M059J (cell line): ENCODE data around the gene NOL4L. TPM values are rescaled to one million over a fixed set of nuclear protein-coding genes. Genes with fewer than 3 reads are reported as not detected.
"Not testable (repeated sequence)": the region's sequence is repeated elsewhere in the genome, so short reads cannot be mapped to it uniquely, and the experiment has no call there.

ENCODE experiments used
- DNase-seq: peaks from one replicate; pipeline ENCODE4 v3.0.0-alpha.2; 2012; ENCODE audit warnings: low read depth
- total RNA-seq: library from RNA; depleted of rRNA; stranded (reverse); fragments of >200 nt; shearing (Covaris generic); gene quantifications from 2 replicates; pipeline ENCODE4 v1.2.3, GENCODE V29; 2014

NOL4L gene
- total RNA-seq, 1 experiment from 2014 or later: 14.2 TPM

DNA sequence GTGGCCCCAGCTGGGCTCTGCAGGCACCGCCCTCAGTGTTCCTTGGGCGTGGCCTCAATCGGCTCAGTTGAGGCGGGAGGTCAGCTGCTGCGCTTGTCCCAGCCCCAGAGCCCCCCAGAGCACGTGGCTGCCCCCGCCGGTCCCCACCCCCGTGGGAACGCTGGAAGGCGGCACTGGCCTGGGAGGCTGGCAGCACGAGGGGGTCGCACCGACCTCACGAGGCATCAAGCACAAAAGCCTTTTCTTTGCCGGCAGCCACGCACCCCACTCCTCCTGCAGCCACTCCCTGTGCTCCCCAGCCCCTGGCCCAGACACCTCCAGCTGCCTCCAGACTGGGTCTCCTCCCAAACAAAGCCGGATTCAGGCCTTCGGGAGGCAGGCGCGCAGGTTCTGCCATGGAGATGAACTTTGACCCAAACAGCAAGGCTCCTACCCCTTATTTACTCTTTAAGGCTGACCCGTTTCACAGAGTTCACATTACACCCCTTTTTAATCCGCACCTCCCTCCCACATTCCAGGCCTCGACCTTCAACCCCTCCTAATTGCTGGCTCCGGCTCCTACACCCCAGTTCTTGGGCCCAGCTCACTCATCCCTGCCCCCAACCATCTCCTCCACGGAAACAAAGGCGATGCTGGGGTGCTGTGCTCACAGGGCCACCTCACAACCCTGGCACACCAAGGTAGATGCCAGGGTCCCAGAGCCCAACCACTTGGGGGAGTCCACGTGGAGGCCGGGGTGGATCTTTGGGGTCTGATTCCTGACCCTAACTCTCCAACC, 111.7 kb downstream of the NOL4L start:
- DNase-seq: no peak

- DNase-seq: no peak
Observed at GRCh38 chr20:32472581-32473207, 112.4 kb downstream of the NOL4L start.

DNA sequence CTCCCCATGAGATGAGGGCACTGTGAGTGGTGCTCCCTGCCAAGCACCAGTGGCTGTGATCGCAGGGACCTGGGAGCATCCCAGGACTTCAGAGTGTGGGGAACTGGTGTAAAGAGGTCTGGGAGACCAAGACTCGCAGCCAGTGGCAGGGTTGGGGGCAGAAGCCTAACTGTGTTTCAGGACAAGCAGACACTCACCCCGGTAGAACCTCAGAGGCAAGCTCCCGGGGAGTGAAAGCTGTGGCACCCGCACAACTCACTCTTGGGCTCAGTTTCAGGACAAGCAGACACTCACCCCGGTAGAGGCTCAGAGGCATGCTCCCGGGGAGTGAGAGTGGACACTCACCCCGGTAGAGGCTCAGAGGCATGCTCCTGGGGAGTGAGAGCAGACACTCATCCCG, 114.2 kb downstream of the NOL4L start:
- DNase-seq: no peak

DNA sequence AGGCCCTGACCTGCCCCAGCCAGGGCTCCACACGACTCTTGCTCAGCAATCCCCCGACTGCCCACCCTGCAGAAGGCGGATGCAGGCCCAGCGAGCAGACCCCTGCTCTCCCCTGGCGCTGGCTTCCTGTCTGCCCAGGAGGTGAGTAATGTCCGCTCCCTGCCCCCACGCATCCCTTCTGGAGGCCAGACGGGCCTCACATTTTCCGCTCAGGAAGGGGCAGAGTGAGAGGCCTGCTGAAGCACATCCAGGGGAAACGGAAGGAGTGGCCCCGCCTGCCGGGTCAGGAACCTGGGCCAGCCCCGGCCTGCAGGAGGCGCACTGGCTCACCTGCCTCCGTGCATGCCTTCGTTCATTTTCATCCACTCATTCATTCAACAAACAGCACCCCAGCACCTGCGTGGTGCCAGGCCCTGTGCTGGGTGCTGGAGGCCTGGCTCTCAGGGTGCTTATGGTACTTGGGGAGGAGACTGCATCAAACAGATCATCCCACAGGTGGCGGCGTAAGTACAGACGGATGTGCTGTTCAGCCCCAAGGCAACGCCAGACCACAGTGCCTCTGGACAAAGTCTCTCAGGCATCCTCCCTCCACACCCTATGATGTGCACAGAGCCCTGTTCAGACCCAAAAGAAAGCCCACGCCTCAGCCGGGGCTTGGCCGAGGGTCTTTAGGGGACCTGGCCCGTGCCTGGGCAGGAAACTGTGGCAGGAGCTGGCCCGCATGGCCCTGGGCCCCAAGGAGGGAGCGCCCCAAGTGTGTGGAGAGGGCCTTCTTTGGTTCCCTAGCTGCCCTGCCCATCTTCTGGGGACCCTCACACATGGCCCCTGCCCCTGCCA, 114.9 kb downstream of the NOL4L start:
- peak; percentile 54 for DNase-seq

- DNase-seq: no peak
Observed at GRCh38 chr20:32468860-32469259, 116.3 kb downstream of the NOL4L start.

DNA sequence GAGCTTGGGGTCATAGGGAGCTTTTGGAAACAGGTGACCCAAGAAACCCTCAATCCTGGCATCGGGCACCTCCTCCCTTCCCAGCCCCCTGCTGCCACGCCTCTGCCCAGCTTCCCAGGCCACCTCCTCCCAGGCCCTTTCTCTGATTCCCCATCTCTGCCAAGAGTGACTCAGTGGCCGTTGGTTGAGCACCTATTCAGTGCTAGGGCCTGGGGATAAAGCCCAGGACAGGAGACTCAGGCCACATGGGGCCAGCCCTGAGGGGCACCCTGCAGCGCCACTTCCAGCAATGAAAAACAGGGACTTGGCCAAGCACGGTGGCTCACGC, 116.9 kb downstream of the NOL4L start:
- DNase-seq: no peak

- no peak for DNase-seq
Observed at GRCh38 chr20:32467506-32468312, 117.4 kb downstream of the NOL4L start.

GRCh38 chr20:32466739-32467505, 118.2 kb downstream of the NOL4L start:
- no peak for DNase-seq

DNA sequence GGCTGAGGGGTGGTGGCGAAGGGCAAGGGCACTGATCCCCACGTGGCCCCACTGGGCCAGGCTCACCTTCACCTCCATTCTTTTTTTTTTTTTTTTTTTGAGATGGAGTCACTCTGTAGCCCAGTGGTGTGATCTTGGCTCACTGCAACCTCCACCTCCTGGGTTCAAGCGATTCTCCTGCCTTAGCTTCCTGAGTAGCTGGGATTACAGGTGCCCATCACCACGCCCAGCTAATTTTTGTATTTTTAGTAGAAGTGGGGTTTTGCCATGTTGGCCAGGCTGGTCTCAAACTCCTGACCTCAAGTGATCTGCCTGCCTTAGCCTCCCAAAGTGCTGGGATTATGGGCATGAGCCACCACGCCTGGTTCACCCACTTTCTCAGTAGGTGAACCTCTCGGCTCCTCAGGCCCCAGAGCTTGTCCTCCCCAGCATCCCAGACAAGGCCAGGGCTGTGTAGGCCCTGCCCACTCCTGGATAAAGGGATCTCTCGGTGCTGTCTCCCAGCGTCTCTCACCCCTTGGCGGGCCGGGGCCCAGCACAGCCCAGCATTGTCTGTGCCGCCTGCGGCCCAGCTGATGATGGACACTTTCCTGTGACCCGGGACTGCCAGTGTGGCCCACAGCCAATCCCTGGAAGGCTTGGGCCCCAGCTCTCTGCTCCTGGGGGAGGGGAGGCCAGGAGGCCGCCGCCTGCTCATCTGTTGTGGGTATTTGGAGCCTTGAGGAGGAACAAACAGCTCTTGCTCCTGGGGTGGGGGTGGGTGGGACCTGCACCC, 119.0 kb downstream of the NOL4L start:
- DNase-seq: not testable (repeated sequence)

GRCh38 chr20:32465092-32465900, 119.8 kb downstream of the NOL4L start:
- DNase-seq: no peak

DNA sequence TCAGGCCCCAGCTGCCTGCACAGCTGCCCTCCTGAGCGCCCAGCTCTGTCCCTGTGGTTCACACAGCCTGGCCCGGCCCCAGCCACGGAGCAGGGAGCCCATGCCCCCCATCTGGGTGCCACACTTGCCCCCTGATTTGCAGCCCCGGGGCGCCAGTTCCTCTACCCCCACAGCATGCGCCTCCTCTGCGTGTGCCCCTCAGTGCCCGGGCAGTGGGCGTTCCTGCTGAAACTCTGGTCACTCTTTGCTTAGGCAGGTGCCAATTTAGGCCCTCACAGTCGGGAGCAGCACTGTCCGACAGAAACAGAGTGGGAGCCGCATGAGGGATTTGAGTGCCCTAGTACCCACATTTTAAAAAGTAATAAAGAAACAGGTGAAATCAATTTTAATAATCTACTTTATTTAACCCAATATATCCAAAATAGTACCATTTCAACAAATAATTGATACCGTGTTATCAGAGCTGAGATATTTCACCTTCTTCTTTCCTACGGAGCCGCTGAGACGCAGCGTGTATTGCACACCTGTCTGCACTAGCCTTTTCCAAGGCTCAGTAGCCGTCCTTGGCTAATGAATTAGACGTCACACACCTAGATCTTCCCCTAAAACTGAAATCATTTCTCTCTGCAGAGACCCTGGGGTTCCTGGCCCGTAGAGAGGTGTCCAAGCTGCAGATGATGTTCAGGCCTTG, 120.6 kb downstream of the NOL4L start:
- DNase-seq: no peak

DNA sequence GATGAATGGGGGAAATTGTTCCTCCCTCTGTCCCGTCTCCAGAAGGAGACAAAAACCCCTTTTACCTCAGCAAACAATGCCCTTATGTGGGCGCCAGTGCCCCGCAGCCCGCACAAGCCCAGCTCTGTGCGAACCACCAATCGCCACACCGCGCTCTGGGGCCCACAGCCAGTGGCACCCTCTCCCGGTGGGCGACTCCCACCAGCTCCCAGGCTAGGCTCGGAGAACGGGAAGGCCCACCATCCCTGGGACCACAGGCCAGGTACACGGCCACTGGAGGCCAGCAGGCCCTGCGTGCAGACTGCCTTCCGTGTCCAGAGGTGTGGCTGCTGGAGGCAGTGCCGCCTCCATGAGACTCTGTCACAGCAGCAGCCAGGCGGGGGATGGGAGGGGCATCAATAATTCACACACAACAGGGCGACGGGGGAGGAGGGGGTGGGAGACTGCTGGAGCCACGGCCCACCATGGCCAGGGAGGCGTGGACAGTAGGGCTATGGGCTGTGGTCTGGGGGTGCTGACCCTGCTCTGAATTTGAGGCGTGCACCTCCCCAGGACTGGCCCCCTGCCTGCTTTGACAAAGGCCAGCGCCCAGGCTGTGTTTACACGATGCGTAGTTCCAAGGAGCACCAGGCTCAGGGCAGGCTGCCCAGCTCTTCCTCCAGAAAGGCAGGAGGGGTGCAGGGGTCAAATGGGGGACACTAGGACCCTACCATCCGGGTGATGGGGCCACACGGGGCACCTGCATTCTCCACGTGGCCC, 121.3 kb downstream of the NOL4L start:
- DNase-seq: no peak

- DNase-seq: no peak
Observed at GRCh38 chr20:32462900-32463641, 122.1 kb downstream of the NOL4L start.

- no peak for DNase-seq
Observed at GRCh38 chr20:32461836-32462600, 123.1 kb downstream of the NOL4L start.

DNA sequence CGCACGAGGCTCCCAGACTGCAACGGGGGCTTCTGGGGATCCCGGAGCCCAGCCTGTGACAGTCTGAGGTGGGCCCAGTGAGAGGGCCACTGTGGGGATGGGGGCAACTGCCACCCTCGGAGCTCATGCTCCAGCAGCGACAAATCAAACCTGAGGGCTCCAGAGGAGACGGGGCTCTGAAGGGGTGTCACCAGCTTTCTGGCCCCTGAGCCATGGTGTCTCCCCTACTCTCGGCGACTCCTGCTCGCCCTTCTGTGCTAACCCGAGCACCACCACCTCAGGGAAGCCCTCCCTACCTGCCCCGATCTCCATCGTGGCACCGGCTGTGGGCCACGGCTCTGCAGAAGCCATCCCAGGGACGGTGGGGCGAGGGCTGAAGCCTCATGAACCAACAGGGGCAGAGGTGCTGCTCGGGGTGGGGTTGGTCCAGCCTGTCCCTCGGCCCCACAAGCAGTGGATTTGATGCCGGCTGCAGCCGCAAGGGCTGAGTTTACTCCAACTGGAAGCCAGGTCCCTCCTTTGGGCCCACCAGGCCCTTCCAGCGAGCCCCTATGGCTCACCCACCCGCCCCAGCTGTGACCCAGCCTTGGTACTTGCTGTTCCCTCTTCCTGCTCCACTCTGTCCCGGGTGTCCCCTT, 124.3 kb downstream of the NOL4L start:
- DNase-seq: no peak

DNA sequence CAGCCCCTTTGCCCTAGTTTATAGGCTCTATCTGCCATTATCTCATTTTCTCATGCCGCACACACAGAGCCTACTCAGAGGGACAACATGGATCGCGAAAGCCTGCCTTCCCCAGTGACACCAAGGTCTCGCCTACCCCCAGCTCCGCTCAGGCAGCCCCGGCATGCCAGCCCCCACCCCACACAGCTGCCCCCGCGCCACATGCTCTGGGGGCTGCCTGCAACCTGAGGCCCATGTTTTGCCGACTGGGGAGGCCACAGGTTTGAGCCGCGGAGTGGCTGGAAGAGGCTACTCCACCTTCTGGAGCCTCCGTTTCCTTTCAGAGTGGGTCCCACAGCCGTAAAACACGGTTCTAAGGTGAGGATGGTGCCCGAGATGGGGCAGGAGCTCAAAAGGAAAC, 124.9 kb downstream of the NOL4L start:
- no peak for DNase-seq
